GM12872 (cell line): Measurements from ENCODE around the gene OMD.

Source experiments
- TF ChIP-seq, protein P1 (sequence below): IDR thresholded peaks from 3 replicates; pipeline ENCODE4 v1.5.1; 2011; ENCODE audit warnings: low read depth, mild to moderate bottlenecking, low read length, moderate library complexity; ENCODE audit not compliant: insufficient read depth

Gene OMD

DNA sequence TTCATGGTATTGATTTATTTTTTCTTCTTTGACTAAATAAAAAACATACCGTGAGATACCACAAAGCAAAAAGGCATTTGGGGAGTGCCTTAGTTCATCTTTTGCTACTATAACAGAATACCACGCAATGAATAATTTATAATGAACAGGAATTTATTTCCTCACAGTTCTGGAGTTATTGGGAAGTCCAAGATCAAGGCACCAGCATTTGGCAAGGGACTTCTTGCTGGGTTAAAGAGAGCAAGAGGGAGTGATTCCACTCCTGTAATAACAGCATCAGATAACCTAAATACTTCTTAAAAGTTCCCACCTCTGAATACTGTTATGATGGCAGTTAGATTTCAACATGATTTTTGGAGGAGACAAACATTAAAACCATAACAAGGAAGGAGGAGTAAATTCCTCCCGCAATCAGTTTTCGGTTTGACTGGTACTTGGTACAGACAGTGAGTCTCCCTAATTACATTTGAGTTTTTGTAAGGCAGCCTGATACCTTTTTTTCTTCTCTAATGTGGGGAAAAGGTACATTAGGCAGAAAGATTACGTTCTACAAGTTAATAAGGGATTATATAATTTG is 8.8 kb upstream of the OMD start:
- TF ChIP-seq, protein P1, sequence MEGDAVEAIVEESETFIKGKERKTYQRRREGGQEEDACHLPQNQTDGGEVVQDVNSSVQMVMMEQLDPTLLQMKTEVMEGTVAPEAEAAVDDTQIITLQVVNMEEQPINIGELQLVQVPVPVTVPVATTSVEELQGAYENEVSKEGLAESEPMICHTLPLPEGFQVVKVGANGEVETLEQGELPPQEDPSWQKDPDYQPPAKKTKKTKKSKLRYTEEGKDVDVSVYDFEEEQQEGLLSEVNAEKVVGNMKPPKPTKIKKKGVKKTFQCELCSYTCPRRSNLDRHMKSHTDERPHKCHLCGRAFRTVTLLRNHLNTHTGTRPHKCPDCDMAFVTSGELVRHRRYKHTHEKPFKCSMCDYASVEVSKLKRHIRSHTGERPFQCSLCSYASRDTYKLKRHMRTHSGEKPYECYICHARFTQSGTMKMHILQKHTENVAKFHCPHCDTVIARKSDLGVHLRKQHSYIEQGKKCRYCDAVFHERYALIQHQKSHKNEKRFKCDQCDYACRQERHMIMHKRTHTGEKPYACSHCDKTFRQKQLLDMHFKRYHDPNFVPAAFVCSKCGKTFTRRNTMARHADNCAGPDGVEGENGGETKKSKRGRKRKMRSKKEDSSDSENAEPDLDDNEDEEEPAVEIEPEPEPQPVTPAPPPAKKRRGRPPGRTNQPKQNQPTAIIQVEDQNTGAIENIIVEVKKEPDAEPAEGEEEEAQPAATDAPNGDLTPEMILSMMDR: no peak

GRCh38 chr9:92432350-92432749 is 8.1 kb upstream of the OMD start:
- TF ChIP-seq, protein P1: no peak

- TF ChIP-seq, protein P1: no peak
Measured at GRCh38 chr9:92429836-92430235, 5.6 kb upstream of the OMD start.

DNA sequence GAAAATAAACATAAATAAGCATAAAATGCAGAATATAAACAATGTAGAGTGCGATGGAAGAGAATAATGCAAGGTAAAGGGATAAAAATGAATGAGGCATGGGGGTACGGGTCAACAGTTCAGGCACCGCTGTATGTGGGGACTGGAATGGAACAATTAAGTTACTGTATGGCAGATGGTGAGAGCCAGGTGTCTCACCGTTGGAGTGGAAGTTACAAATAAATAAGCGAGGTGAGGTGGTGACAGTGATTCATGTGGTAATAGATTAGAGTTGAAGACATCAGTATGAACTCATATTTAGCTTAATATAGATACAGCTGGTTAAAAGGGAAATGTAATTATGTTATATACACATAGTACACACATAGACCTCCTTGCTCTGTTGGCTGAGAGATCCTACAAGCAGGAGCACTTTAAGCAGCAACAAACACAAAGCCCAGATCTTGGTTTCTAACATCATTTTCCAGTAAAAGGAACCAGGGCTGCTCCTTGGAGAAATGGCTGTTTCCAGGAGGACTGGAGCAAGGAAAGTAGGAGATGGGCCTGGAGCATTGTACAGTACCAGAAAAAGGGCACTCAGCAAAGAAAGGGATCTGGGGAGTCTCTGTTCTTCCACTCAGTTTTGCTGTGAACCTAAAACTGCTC is 2.4 kb upstream of the OMD start:
- TF ChIP-seq, protein P1: no peak

GRCh38 chr9:92425474-92425873 is 1.2 kb upstream of the OMD start:
- TF ChIP-seq, protein P1: no peak

GRCh38 chr9:92423612-92424011 is 659 bp downstream of the OMD start:
- TF ChIP-seq, protein P1: no peak

DNA sequence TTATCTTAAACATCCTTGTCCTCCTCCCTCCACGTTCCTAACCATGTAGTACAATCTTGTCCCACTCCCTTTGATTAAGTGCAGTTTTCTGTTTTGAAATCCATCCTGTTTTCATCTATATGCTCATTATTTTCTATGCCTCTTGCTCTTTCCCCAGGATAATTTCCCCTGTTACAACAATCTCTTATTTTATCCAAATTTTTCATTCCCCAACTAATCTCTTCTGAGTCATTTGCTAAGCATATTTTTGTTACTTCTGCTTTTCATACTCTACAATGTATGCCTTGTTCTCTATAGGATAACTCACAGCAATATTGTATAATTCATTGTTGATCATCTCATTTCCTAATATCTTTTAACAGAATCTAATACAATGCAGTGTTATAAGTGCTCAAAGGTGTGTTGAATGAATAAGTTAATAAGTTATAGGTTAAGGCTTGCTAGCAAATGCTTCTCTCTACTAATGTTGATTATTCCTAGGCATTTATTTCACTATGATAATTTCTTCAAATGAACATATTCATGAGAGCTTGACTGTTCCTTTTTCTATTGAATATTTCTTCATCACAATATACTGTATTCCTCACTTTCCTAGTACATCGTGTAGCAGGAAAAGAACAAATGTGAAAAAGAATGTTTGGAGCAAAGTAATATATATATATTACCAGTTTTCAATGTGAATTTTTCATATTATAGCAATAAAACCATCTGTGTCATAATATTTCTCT is 1.5 kb downstream of the OMD start:
- TF ChIP-seq, protein P1: no peak
